Measurements from ENCODE around the gene SURF1. TPM values are rescaled to one million over a fixed set of nuclear protein-coding genes. Genes with fewer than 3 reads are reported as not detected.

Gene SURF1
- total RNA-seq, 1 donor from 2014 or later, result 27.3 TPM

GRCh38 chr9:133305731-133306130 is 50.6 kb downstream of the SURF1 start:
- DNase-seq (ENCODE audit: low read depth), result no peak
- TF ChIP-seq, protein P1, sequence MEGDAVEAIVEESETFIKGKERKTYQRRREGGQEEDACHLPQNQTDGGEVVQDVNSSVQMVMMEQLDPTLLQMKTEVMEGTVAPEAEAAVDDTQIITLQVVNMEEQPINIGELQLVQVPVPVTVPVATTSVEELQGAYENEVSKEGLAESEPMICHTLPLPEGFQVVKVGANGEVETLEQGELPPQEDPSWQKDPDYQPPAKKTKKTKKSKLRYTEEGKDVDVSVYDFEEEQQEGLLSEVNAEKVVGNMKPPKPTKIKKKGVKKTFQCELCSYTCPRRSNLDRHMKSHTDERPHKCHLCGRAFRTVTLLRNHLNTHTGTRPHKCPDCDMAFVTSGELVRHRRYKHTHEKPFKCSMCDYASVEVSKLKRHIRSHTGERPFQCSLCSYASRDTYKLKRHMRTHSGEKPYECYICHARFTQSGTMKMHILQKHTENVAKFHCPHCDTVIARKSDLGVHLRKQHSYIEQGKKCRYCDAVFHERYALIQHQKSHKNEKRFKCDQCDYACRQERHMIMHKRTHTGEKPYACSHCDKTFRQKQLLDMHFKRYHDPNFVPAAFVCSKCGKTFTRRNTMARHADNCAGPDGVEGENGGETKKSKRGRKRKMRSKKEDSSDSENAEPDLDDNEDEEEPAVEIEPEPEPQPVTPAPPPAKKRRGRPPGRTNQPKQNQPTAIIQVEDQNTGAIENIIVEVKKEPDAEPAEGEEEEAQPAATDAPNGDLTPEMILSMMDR (conservative IDR thresholded peaks at IDR 0.05; ENCODE audit: low read depth, low read length), result no peak
- no peak overlapping the region for H3K4me3 ChIP-seq (ENCODE audit: low read depth, low read length)

GRCh38 chr9:133304477-133305377 is 51.6 kb downstream of the SURF1 start:
- no peak overlapping the region for H3K4me3 ChIP-seq (ENCODE audit: low read depth, low read length)
- no peak for DNase-seq (ENCODE audit: low read depth)
- TF ChIP-seq, protein P1 (conservative IDR thresholded peaks at IDR 0.05; ENCODE audit: low read depth, low read length), result no peak

DNA sequence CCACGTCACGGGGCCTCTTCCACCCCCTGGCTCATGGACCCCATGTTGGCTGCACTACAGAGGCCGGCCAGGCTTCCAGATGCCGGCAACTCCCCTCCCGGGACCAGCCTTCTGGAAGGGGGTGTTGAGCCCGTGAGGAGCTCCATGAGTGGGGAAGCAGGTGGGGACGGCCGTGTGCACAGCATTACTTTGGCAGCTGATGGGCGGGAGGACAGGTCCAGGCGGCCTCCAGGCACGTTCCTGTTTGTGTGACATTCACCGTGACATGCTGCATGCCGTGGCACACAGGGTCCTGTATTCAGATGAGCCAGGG is 52.2 kb downstream of the SURF1 start:
- H3K4me3 ChIP-seq (ENCODE audit: low read depth, low read length), result no peak overlapping the region
- DNase-seq (ENCODE audit: low read depth), result no peak
- TF ChIP-seq, protein P1 (conservative IDR thresholded peaks at IDR 0.05; ENCODE audit: low read depth, low read length), result no peak

DNA sequence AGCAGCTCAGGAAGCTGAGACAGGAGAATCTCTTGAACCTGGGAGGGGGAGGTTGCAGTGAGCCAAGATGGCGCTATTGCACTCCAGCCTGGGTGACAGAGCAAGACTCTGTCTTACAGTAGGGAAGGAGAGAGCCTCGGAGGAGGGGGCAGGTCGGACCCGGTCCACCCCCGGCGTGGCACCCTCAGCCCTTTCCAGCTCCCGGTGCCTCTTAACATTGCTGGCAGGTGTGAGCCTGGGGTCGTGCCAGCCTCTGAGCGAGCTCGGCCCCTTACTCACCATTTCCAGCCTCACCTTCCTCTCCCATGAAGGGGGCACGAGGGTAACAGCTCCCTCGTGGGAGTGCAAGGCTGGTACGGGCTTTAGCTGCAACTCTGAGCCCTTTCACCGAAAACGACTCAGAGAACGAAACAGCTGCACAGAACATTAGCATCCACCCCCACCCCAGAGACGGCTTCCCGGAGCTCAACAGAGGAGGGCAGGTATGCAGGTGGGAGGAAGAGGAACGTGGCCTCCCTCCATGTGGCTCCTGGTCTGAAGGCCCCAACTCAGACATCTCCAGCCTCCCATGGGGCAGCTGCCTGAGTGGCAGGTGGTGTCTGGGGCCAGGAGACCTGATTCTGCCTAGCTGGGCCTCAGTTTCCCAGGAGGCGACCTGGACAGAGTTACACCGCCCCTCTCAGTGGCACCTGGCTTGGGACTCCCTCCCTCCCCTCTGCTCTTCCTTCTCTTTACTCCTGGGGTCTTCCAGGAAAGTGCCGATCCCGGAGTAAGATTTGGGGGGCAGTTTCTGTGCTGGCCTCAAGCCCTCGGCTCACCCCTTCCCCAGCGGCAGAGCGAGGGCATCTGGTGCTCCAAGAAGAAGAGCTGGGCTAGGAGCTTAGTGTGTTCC is 52.8 kb downstream of the SURF1 start:
- no peak overlapping the region for H3K4me3 ChIP-seq (ENCODE audit: low read depth, low read length)
- TF ChIP-seq, protein P1 (conservative IDR thresholded peaks at IDR 0.05; ENCODE audit: low read depth, low read length), result no peak
- DNase-seq (ENCODE audit: low read depth), result no peak

Other genes starting within 250 kb of the SURF1 start
- 18.2 and 39.0 TPM in 2 replicates for gene RALGDS, start 235.2 kb downstream of the SURF1 start, total RNA-seq
- gene GBGT1, start 192.6 kb downstream of the SURF1 start, total RNA-seq, result 9.8 and 10.0 TPM in 2 replicates
- gene OBP2B, start 147.2 kb downstream of the SURF1 start, total RNA-seq, result not detected in 2 replicates
- 0.65 and 2.5 TPM in 2 replicates for gene ABO, start 81.3 kb downstream of the SURF1 start, total RNA-seq
- 16.7 and 20.7 TPM in 2 replicates for gene SURF6, start 20.3 kb downstream of the SURF1 start, total RNA-seq
- gene MED22, start 8.4 kb downstream of the SURF1 start, total RNA-seq, result 18.4 and 30.0 TPM in 2 replicates
- gene RPL7A, start 8.3 kb downstream of the SURF1 start, total RNA-seq, result 2,685 and 3,393 TPM in 2 replicates
- 27.6 and 45.4 TPM in 2 replicates for gene SURF2, start 63 bp upstream of the SURF1 start, total RNA-seq
- 125 and 252 TPM in 2 replicates for gene SURF4, start 19.6 kb upstream of the SURF1 start, total RNA-seq
- gene STKLD1, start 19.9 kb upstream of the SURF1 start, total RNA-seq, result 1.3 TPM in 1 of 2 replicates, not detected in the other
- 24.4 and 30.4 TPM in 2 replicates for gene REXO4, start 61.5 kb upstream of the SURF1 start, total RNA-seq
- 0.22 and 0.75 TPM in 2 replicates for gene ADAMTS13, start 65.9 kb upstream of the SURF1 start, total RNA-seq
- gene CACFD1, start 103.5 kb upstream of the SURF1 start, total RNA-seq, result 4.3 and 11.0 TPM in 2 replicates
- 29.2 and 40.5 TPM in 2 replicates for gene SLC2A6, start 122.6 kb upstream of the SURF1 start, total RNA-seq
- not detected in 2 replicates for gene MYMK, start 168.5 kb upstream of the SURF1 start, total RNA-seq
- not detected in 2 replicates for gene ADAMTSL2, start 178.2 kb upstream of the SURF1 start, total RNA-seq

Data from epithelial cell of proximal tubule (primary cell).